Lower leg skin (tissue), 4 donors: ENCODE results near the gene MINDY4. TPM values are rescaled to one million over a fixed set of nuclear protein-coding genes. Genes with fewer than 3 reads are reported as not detected.

Experiments used
- DNase-seq, 2 donors: peaks; one replicate each; pipeline ENCODE4 v3.0.0-alpha.2; 2019; ENCODE audit warnings: low spot score in 2 of 2
- H3K4me3 ChIP-seq: fragments of 200-600 bp; sonication (generic); 2 replicates; pipeline ENCODE4 v1.5.1; 2017; ENCODE audit warnings: mild to moderate bottlenecking, low read depth; ENCODE audit not compliant: poor library complexity, severe bottlenecking
- POLR2A ChIP-seq, 2 donors: fragments of 450-650 bp; IDR thresholded peaks; one replicate each; pipeline ENCODE4 v1.6.1; 2016 to 2017; ENCODE audit warnings: antibody characterized with exemption in 2 of 2, mild to moderate bottlenecking in 1 of 2, moderate library complexity in 1 of 2
- WGBS, 2 donors: methylation state at CpG; one replicate each; pipeline ENCODE4 v1.1.5; 2018; 5-methylcytosine and 5-hydroxymethylcytosine counted together
- intact Hi-C: fragments of 100-400 bp; cut with DNase I; formaldehyde crosslinking; loops from one replicate; pipeline ENCODE4 v1.15.0; 2023; ENCODE audit warnings: low total_unique reads
- total RNA-seq, 4 donors: library from RNA; depleted of rRNA; stranded (reverse); fragments of >200 nt; gene quantifications; one replicate each; pipeline ENCODE4 v1.1.0, GENCODE V29; 2016
- TF ChIP-seq, protein P1 (sequence below), 3 donors: fragments of 450-650 bp; IDR thresholded peaks; one replicate each; pipeline ENCODE4 v1.5.1; 2016; ENCODE audit warnings: antibody characterized with exemption in 3 of 3, mild to moderate bottlenecking in 3 of 3, moderate library complexity in 2 of 3

Gene MINDY4
- total RNA-seq, 4 donors from 2014 or later, result 4.0 to 4.7 (median 4.4) TPM

DNA sequence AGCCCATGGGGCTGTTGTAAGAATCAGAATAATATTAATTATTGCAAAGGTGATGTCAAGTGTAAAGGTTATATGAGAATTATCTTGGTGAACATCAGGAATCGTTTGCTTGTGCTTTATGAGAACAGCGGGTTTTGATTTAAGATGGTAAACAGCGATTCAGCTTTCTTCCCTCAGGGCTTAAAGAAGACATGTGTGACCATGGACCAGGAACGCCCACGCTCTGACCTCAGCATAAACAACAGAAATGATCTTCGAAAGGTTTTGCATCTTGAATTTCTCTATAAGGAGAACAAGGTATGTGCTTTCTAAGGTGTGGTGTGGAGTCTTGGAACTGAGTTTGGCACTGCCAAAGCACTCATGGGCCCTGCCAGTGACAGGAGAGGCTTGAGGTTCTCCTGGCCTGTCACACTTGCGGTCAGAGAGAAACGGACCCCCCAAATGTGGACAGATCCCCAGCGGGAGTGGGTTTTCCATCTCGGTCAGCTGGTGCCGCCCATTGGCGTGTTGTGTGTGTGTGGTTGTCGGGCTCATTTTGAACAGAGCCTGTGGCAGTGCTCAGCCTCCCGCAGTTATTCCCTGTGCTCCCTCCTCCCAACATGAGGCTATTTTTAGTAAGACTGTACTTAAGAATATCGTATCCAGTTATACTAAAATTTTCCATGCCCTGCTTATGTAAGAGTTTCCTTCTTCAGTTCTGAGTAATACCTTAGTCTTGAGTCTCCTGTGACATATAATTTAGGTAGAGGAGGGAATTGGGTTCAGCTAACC, 7.2 kb downstream of the MINDY4 start:
- no peak overlapping the region for H3K4me3 ChIP-seq
- 52 to 54% methylated on average over 15 of the region's 15 CpGs for WGBS, 2 donors
- DNase-seq, result peak in 1 of 2 donors; percentile 80
- intact Hi-C loops, result loop anchor here (5.0 kb wide), 1 partner anchor 1301 kb away; no protein-coding TSS in a partner anchor
- no peak for TF ChIP-seq POLR2A (IDR thresholded peaks at IDR 0.05)
- TF ChIP-seq, protein P1, sequence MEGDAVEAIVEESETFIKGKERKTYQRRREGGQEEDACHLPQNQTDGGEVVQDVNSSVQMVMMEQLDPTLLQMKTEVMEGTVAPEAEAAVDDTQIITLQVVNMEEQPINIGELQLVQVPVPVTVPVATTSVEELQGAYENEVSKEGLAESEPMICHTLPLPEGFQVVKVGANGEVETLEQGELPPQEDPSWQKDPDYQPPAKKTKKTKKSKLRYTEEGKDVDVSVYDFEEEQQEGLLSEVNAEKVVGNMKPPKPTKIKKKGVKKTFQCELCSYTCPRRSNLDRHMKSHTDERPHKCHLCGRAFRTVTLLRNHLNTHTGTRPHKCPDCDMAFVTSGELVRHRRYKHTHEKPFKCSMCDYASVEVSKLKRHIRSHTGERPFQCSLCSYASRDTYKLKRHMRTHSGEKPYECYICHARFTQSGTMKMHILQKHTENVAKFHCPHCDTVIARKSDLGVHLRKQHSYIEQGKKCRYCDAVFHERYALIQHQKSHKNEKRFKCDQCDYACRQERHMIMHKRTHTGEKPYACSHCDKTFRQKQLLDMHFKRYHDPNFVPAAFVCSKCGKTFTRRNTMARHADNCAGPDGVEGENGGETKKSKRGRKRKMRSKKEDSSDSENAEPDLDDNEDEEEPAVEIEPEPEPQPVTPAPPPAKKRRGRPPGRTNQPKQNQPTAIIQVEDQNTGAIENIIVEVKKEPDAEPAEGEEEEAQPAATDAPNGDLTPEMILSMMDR (IDR thresholded peaks at IDR 0.05), result no peak

DNA sequence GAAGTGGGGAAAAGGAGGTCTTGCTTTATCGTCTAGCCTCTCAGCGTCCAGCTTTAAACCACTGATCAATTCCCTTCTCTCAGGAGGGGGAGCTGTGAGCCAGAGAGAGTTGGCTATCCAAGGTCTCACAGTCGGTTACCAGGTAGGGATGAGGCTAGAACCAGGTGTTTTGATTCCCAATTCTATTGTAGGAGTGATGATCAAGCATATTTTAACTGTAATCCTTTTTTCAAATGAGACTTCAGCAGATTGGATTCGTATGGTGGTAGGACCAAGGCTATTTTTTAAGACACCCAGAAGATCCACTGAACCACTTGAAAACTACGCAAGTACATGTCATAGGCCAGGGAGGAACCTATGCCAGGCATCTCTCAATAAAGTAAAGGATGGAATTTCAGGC, 8.4 kb downstream of the MINDY4 start:
- 82 to 91% methylated on average over 5 of the region's 5 CpGs for WGBS, 2 donors
- no peak overlapping the region for H3K4me3 ChIP-seq
- TF ChIP-seq POLR2A (IDR thresholded peaks at IDR 0.05), result no peak
- TF ChIP-seq, protein P1 (IDR thresholded peaks at IDR 0.05), result no peak
- DNase-seq, result peak in 1 of 2 donors; percentile 37
- intact Hi-C loops, result loop anchor here (5.0 kb wide), 1 partner anchor 1302 kb away; no protein-coding TSS in a partner anchor

DNA sequence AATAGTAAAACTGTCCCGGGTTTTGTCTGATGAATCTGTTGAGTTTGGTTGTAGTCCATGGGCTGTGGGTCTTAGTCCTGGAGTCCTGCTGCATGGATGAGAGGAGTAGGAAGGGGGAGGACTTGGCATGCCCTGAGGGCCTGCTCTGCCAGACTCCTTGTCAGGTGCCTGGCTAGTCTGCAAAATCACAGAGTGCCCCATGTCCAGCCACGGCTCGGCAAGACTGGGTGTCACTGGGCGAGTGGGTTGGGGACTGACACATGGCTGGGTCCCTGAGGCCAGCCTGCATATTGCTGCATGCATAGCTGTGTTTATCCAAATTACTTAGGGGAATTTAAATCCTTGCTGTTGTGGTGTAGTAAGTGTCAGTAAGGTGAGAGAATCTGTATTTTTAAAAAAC, 9.7 kb downstream of the MINDY4 start:
- 84 to 93% methylated on average over 4 of the region's 4 CpGs for WGBS, 2 donors
- intact Hi-C loops, result no loop called here
- TF ChIP-seq, protein P1 (IDR thresholded peaks at IDR 0.05), result no peak
- no peak overlapping the region for H3K4me3 ChIP-seq
- peak in 1 of 2 donors; percentile 63 for DNase-seq

DNA sequence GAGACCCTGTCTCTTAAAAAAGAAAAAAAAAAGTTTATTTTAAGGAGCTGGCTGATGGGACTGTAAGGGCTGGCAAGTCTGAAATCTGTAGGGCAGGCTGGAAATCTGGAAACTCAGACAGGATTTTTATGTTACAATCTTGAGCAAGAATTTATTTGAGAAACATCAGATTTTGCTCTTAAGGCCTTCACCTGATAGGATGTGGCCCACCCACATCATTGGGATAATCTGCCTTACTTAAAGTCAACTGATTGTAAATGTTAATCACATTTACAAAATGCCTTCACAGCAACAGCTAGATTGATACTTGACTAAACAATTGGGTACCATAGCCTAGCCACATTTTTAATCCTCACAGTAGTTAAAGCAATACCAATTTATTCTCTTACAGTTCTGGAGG, 11.5 kb downstream of the MINDY4 start:
- TF ChIP-seq POLR2A (IDR thresholded peaks at IDR 0.05), result no peak
- TF ChIP-seq, protein P1 (IDR thresholded peaks at IDR 0.05), result no peak
- DNase-seq, result no peak
- no peak overlapping the region for H3K4me3 ChIP-seq
- intact Hi-C loops, result no loop called here

DNA sequence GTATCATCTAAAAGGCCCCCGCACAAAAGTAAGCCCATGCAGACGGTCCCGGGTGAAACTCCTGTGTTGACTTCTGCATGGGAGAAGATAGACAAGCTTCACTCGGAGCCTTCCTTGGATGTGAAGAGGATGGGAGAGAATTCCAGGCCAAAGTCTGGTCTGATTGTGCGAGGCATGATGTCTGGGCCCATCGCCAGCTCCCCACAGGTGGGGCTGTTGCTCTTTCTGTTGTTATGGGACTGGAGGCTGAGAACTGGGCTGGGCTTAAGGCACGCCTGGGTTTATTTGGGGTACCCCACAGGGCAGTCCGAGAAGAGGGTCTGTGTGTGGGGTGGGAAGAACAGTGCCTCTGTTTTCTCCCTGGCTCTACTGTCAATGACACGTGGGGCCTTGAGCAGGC, 14.6 kb downstream of the MINDY4 start:
- WGBS, 2 donors, result 92 to 96% methylated on average over 9 of the region's 9 CpGs
- DNase-seq, result no peak
- intact Hi-C loops, result no loop called here
- no peak for TF ChIP-seq POLR2A (IDR thresholded peaks at IDR 0.05)
- TF ChIP-seq, protein P1 (IDR thresholded peaks at IDR 0.05), result no peak
- no peak overlapping the region for H3K4me3 ChIP-seq

DNA sequence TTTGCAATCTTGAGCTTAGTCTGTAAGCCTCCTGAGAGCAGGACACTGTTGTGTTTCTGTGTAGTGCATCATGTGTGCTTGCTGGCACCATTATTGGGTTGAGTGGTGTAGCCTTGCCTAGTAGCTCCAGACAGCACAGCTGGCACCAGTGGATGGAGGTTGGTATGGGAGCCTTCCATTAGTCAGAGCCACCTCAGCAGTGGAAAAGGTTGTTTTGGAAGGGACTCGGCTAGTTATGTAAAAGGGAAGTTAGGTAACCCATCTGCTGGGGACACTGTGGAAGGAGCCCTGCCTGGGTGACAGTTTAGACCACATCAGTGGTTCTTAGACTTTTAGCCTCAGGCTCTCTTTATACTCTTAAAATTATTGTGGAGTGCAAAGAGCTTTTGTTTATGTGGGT, 16.3 kb downstream of the MINDY4 start:
- 79 to 88% methylated on average over 1 of the region's 1 CpG for WGBS, 2 donors
- intact Hi-C loops, result no loop called here
- DNase-seq, result no peak
- no peak overlapping the region for H3K4me3 ChIP-seq
- TF ChIP-seq, protein P1 (IDR thresholded peaks at IDR 0.05), result no peak
- no peak for TF ChIP-seq POLR2A (IDR thresholded peaks at IDR 0.05)
